ENCODE measurements around the gene INPP5A. TPM values are rescaled to one million over a fixed set of nuclear protein-coding genes. Genes with fewer than 3 reads are reported as not detected.

INPP5A gene
- total RNA-seq, 1 donor, result 36.8 TPM

DNA sequence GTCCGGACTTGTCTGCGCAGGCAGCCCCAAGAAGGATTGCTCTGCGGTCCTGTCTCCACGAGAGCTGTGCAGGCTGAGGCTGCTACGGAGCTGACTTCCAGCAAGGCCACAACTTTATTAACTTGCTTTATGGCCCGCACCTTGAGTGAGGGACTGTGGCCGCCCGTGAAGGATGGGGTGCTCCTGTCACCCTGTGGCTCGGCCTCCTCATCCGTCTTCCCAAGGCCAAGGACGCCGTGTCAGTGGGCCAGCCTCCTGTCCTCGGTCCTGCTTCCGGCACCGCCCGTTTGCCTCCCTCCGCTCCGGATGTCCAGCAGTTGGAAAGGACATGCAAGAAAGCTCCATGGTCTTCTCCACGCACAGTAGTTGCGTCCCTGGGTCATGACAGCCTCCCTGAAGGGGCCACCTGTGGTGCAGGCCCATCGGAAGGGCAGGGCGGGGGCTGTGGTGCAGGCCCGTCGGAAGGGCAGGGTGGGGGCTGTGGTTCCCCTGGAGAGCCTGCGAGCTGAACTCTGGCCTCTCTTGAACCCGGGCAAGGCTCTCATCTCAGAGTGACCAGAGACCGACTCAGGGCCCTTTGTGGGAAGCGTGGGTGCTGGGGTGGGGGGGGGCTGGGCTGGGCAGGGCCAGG lies 161.3 kb downstream of the INPP5A start:
- H3K4me3 ChIP-seq (ENCODE audit: low read depth, low read length), result no peak overlapping the region
- DNase-seq (ENCODE audit: low read depth), result no peak
- TF ChIP-seq, protein P1, sequence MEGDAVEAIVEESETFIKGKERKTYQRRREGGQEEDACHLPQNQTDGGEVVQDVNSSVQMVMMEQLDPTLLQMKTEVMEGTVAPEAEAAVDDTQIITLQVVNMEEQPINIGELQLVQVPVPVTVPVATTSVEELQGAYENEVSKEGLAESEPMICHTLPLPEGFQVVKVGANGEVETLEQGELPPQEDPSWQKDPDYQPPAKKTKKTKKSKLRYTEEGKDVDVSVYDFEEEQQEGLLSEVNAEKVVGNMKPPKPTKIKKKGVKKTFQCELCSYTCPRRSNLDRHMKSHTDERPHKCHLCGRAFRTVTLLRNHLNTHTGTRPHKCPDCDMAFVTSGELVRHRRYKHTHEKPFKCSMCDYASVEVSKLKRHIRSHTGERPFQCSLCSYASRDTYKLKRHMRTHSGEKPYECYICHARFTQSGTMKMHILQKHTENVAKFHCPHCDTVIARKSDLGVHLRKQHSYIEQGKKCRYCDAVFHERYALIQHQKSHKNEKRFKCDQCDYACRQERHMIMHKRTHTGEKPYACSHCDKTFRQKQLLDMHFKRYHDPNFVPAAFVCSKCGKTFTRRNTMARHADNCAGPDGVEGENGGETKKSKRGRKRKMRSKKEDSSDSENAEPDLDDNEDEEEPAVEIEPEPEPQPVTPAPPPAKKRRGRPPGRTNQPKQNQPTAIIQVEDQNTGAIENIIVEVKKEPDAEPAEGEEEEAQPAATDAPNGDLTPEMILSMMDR (IDR thresholded peaks at IDR 0.05; ENCODE audit: insufficient read depth, low read length), result no peak

DNA sequence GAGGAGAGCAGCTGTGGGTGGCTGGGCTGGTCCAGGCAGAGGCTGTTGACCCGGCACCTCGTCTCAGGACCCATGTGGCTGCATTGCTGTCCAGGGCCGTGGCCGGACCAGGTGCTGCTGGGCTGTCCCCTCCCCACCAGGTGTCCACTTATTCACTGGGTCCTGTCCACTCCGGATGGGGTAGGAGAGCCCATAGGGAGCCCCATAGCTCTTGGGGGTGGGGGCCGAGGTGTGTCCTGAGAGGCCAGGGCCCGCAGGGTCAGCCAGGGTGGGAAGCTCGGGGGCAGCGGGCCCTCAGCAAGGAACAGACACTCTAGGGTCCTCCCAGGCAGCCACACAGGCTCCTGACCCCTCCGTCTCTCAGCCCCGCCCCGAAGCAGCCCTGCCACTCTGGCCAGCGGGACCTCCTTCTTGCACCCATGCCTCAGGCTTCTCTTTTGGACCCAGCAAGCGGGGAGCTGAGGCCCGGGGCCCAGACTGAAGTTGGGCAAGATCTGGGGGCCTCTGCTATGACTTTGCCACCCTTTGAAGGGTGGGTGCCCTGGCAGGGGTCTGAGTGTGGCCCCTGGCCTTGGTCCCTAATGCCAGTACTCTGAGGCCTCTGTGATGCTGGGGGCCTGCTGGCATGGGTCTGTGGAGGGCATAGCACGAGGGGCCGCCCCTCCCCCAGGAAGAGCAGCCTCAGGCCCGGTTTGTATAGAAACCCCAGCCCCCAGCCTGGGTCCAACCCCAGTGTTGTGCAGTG lies 162.0 kb downstream of the INPP5A start:
- TF ChIP-seq, protein P1 (IDR thresholded peaks at IDR 0.05; ENCODE audit: insufficient read depth, low read length), result no peak
- DNase-seq (ENCODE audit: low read depth), result no peak
- H3K4me3 ChIP-seq (ENCODE audit: low read depth, low read length), result no peak overlapping the region

DNA sequence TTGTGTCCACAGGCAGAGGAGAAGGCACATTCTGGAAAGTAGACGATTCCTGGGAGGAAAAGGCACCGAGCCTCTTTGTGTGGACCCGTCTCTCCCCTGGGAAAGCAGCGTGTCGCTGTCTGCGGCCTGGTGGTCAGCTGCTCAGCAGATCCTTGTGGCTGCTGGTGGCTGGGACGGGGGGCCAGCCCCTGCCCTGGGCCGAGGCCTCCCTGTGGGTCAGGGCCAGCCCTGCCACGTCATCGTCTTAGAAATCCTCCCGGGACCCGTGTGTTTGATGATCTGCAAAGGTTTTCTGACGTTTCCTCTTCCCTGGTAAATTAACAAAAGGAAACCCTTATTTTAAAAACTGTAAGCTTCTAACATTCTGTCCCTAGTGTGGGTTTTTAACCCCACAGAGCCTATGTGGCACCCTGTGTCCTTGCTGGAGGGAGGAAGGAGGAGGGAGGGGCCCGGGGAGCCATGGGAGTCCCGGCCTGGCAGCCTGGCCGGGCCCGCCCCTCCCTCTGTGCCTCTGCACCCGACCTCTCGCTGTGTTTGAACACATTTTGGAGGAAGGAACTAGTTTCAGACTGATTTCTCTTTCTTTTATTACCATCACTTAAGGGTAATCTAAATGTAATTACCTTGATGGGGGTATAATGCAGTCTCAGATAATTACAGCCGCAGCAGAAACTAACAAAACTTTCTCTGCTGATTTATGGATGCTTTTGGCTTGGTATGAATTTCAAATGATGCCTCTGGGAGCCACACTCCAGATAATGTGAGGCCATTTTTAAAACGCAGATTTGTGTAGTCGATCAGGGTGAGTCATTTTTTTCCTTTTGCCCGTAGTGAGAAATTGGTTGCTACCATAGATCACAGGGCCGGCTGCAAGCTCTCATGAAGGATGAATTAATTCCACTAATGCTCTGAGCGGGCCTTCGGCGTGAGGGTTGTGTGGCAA lies 162.8 kb downstream of the INPP5A start:
- peak; percentile 51 for DNase-seq (ENCODE audit: low read depth)
- TF ChIP-seq, protein P1 (IDR thresholded peaks at IDR 0.05; ENCODE audit: insufficient read depth, low read length), result no peak
- no peak overlapping the region for H3K4me3 ChIP-seq (ENCODE audit: low read depth, low read length)

DNA sequence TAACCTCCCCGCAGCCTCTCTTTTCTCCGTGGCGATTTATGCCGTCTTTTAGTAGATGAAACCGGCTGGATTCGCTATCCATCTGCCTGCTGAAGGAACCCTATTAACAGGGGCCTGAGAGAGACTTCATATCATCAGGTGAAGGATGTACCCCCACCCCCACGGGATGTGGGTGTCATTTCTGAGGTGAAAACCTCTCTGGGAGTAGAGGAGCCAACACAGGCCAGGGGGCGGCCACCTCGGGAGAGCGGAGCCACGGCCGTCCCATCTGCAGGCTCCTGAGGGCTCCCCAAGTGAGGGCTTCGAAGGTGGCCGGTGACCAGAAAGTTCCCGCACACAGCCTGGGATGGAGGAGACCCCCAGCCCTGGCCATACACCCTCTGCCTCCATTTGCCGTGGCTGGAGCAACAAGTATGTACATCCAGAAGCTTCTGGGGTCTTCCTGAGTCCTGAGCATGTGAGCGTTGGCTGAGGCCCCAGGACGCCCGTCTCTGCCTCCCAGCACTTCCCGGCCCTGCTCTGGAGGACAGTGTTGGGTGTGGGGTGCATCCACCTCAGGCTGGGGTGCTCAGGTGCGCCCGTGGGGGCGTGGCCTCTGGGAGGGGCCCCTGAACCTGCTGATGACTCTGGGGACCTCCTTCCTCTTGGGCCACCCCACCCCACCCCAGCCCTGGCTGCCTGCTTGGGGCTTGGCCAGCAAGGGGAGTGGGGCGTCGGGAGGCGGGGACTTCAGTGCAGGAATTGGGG lies 163.7 kb downstream of the INPP5A start:
- no peak for DNase-seq (ENCODE audit: low read depth)
- TF ChIP-seq, protein P1 (IDR thresholded peaks at IDR 0.05; ENCODE audit: insufficient read depth, low read length), result no peak
- no peak overlapping the region for H3K4me3 ChIP-seq (ENCODE audit: low read depth, low read length)

DNA sequence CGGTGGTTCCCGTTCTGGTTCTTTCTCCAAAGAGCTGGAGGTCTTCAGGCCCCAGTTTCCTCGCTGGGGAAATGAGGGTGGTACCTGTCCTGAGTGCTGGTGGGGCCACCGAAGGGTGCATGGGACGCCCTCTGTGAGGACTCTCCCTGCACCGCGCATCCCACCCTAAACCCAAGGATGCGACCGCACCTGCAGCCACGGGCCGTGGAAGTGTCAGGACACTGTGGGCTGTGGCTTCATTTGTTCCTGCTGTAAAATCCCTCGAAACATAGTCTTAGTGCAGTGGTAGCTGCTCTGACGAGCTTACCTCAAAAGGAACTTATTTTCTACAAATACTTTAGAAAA lies 164.2 kb downstream of the INPP5A start:
- TF ChIP-seq, protein P1 (IDR thresholded peaks at IDR 0.05; ENCODE audit: insufficient read depth, low read length), result no peak
- no peak overlapping the region for H3K4me3 ChIP-seq (ENCODE audit: low read depth, low read length)
- DNase-seq (ENCODE audit: low read depth), result no peak

Data from fibroblast of the aortic adventitia (primary cell).